Jurkat, Clone E6-1 (cell line): Measurements from ENCODE around the gene MAT2A.
"Not testable (repeated sequence)": the region's sequence is repeated elsewhere in the genome, so short reads cannot be mapped to it uniquely, and the experiment has no call there.

Experiments used
- DNase-seq: peaks from one replicate; pipeline ENCODE4 v3.0.0-alpha.2; 2011; ENCODE audit warnings: low read depth, low spot score
- H3K4me3 ChIP-seq: 2 replicates; pipeline ENCODE4 v1.5.1; 2011; ENCODE audit warnings: mild to moderate bottlenecking, low read length, control low read depth, moderate library complexity

The MAT2A gene

DNA sequence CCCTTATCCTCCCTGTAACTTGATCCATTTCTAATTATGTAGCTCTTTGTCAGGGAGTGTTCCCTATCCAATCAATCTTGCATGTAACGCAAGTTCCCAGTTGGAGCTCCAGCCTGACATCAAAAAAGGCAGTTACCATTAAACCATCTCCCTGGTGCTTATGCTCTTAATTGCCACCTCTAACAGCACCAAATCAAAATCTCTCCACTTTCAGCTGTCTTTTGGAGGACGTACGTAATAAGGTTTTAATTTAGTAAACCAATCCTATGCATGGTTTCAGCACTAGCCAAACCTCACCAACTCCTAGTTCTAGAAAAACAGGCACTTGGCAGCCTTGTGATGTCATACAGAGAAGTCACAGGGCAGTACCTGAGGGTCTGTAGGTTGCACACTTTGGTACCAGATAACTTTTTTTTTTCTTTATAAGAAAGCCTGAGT is 5.3 kb downstream of the MAT2A start:
- not testable (repeated sequence) for DNase-seq, H3K4me3 ChIP-seq

DNA sequence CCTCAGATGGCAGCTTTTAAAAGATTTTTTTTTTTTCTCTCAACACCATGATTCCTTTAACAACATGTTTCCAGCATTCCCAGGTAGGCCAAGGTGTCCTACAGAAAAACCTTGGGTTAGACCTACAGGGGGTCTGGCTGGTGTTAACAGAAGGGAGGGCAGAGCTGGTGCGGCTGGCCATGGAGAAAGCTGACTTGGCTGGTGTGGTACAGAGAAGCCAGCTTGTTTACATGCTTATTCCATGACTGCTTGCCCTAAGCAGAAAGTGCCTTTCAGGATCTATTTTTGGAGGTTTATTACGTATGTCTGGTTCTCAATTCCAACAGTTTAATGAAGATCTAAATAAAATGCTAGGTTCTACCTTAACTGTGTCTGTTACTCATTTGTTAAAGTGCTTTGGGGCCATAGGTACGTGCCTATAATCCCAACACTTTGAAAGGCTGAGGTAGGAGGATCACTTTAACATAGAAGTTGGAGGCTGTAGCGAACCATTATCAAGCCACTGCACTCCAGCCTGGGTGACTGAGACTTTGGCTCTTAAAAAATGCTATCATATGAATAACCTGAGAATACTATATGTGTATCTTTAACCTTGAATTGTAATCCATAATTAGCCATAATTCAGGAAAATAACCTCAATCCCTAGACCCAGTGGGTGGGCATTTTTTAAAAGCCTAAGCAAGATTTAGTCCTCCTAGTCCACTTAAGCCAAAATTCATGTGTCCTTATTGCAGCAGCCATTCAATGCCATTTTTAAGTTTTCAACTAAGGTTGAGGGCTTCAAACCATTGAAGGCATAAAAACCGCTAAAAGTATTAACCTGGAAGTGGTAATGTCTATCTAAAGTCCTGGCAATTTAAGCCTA is 6.2 kb downstream of the MAT2A start:
- DNase-seq: peak; percentile 24
- not testable (repeated sequence) for H3K4me3 ChIP-seq

DNA sequence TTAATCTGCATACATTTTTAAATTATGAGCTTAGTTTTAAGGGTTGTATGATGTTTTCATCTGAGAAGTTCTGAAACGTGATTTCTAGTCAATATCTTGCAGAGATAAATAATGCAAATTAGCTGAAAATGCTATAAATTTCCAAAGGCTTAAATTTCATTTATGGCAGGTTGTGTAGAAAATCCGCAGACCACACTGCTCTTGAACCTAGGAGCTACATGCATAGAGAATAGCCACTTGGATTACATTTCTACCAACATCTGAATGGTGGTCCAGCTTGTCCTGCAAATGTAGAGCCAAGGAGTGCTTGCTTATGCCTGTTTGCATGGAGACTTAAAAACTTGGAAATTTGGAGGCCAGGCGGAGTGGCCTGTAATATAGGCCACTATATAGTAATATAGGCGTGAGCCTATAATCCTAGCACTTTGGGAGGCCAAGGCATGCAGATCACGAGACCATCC is 6.8 kb downstream of the MAT2A start:
- H3K4me3 ChIP-seq: no peak overlapping the region
- peak; percentile 18 for DNase-seq

DNA sequence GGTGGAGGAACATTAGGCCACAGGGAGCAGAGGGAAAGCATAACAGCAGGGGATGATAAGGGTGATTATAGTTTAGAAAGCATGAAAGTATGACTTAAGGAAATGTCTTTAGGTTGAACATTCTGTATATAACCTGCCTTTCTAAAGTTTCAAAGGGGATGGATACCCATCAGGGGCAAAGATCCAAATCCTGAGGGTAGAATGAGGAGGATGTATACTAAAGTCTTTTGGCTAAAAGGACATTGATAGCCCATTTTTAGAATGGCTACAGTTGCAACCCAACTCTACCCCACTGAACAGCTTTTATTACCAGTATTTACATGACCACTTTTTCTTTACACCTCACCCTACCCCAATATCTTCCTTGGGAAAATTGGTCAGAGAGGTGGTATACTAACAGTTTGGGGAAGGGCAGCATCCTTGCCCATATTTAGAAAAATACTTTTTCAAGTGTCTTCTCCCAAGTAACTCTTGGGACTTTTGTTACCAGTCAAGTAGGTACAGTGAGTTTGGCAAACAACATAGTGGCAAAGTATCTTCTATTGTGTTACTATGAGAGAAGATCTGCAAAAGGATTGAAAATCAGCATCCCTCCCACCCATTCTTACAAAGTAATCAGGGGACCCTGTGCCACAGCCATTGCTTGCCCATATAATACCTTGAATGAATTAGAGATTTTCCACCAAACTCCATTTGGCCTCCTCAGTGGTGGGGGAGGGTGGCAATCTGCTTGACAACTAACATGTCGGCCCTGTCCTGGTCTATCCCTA is 8.3 kb downstream of the MAT2A start:
- no peak for DNase-seq
- H3K4me3 ChIP-seq: no peak overlapping the region

DNA sequence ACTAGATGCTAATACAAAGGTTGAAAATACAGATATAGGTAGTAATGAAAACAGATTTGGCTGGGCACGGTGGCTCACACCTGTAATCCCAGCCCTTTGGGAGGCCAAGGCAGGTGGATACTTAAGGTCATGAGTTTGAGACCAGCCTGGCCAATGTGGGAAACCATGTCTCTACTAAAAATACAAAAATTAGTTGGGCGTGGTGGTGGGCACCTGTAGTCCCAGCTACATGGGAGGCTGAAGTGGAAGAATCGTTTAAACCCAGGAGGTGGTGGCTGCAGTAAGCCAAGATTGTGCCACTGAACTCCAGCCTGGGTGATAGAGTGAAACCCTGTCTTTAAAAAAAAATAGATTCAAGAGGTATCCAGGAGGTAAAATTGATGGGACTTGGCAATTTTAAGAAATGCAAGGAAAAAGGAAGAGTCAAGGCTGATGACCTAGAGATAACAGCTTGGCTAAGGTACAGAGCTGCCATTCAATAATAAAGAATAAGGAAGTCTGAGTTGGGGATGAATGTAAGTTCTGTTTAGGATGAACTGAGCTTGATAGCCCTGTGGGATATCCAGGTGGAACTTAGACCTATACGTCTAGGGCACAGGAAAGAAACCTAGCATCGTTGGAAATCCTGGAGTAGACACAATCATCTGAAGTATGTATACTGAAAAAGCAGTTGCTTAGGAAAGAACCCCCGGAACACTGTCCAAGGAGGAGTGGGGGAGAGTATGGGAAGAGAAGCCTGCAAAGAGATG is 9.1 kb downstream of the MAT2A start:
- H3K4me3 ChIP-seq: no peak overlapping the region
- DNase-seq: no peak

DNA sequence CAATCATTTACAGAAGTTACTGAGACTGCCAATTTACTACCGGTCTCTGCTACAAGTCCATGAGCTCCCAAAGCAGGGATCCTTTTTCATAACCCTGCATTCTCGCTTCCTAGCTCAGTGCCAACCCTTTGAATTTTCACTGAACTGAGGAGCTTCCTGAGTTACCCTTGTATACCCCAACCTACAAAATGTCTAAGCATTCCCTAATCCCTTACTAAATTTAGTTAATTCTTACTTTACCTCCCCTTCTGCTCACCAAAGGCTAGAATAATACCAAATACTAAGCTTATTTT is 9.6 kb downstream of the MAT2A start:
- DNase-seq: no peak
- no peak overlapping the region for H3K4me3 ChIP-seq

DNA sequence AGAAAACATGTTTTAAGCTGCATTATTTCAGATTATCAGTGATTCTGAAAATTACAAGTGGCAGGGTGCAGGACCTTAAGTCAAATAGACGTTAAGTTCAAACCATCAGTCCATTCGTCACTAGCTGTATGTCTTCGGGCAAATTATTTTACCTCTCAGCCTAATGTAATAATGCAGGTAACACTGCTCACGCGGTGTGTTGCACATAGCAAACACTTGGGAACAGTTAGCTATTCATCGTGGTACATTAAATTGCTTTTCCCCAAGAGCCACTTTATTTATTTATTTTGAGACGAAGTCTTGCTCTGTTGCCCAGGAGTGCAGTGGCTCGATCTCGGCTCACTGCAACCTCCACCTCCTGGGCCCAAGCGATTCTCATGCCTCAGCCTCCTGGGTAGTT is 10.1 kb downstream of the MAT2A start:
- no peak for DNase-seq
- no peak overlapping the region for H3K4me3 ChIP-seq

DNA sequence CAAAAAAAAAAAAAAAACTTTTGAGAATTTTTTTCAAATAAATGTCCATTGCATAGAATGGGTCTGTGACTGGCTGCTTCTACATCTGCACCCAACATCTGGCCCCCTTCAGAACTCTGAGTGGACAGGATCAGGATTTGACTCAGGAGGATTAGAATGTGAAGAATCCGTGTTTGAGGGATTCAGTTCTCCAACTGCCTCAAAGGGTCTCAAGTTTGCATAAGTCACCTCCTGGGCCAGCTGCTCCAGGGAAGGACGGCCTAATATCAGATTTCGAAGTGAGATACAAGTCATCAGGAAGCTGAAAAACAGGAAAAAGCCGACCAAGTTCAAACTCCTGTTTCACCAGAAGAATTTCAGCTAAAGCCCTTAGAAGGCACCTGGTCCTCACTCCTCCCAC is 10.9 kb downstream of the MAT2A start:
- DNase-seq: no peak

DNA sequence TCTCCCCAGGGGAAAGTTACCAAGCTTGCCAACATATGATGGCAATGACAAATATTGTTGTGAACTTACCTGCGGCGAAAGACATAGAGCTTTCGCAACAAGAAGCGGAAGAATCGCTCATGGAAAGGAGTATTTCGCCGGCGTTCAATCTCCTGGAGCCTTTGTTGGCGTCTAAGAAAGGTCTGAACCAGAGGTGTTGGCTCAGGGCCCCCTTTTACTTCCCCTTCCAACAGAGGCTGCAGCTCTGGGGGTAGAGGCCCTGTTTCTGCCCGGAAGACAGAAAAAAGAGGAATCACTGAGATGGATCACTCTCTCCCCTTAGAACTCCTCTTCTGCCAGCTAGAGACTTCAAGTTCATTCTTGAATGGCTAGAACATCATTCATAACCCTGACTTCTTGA is 11.5 kb downstream of the MAT2A start:
- H3K4me3 ChIP-seq: no peak overlapping the region
- no peak for DNase-seq

More for the DNA sequence above, 10.9 kb downstream of the MAT2A start:
- H3K4me3 ChIP-seq: no peak overlapping the region

DNA sequence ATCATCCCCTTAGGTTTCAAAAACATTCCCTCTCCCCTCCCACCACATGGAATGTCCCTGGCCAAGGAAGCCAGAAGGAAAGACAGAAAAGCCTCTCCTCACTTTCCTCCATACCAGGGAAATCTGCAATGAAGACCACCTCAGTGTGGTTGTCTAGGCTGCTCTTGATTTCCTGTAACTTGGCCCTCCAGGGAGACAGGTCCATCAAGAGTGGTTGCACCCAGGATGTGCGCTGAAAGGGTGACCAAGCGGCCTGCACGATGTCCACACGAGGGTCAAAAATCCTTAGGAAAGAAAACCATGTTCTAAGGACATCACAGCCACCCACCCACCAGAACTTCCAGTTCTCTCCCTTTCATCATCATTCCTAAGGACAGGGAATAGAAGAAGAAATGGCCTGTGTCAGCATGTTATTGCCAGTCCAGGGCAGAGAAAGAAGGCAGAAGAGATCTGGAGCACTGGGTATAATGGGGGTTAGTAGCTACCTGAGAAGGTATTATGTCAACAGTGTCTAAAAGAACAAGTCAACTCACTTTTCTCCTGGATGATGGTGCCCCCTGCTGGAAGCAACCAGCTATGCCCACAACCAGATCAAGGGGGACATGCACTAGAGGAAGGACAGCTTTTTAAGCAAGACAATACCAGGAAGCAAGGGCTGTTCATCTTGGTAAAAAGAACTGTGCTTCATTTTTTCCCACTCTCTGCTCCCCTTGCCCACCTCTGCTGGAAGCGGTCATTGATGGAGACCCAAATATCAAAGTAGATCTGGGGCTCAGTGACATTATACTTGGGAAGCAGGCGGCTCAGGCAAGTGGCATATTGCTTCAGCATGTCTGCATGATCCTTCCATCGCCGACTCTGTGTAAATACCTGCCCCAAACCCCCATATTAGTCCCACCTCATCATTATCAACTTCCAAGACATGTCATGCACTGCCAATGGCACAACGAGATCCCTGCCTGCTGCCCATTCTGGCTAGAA is 13.0 kb downstream of the MAT2A start:
- DNase-seq: peak; percentile 85
- no peak overlapping the region for H3K4me3 ChIP-seq

DNA sequence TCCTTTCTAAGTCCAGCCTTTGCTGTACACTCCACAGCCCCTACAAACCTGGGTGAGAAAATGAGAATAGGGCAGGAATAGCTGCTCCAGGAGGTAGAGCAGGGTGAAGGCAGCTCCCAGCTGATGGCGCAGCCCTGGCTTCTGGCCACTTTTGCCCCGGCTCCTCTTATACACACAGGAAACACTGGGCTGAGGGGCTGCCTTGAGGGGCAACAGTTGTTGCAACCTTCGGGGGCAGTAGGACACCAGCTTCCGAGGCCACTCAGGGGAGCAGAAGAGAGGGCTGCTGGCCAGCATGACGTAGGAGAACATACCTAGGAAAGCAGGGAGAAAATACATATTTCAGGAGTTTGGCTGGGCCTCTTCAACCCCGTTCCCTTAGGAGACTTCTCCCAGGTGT is 14.2 kb downstream of the MAT2A start:
- no peak for DNase-seq

DNA sequence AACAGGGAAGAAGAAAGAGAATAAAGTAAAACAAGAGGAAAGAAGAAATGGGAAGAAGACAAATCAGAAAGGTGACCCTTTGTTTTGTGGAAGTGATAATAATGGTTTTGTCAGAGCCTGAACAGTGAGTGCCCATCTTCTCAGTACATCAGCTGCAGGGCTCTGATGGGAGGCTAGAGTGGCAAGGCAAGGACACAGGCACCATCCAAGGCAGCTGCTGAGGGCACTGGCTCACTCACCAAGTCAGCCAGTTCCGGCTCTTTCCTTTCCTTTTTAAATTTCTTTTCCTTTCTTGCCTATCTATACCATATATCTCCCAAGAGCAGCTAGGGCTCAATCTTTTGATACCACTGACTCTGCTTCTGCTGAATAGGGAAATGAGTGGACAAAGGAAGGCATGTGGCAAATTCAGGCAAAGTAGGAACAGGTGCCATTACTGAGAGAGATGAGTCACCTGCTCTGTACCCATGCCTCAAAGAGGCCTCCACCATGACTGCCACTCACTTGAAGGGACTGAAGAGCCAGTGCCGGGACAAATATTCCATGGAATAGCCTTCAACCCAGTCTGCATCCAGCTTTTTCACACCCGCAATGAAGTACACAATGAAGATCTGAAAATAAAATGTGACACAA is 16.1 kb downstream of the MAT2A start:
- DNase-seq: no peak
- no peak overlapping the region for H3K4me3 ChIP-seq

More for the DNA sequence above, 14.2 kb downstream of the MAT2A start:
- no peak overlapping the region for H3K4me3 ChIP-seq

DNA sequence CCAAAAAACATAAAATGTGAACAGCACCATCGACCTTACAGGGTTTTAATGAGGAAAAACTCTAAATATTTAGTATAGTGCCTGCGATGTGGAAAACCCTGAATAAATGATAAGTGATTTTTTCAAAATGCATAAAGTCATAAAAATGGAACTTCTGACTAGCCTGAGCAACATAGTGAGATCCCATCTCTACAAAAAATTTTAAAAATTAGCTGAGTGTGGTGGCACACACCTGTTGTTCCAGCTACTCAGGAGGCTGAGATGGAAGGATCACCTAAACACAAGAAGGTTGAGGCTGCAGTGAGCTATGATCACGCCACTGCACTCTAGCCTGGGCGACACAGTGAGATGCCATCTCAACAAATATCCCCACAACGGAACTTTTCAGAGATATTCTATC is 18.2 kb downstream of the MAT2A start:
- DNase-seq: no peak
- no peak overlapping the region for H3K4me3 ChIP-seq

DNA sequence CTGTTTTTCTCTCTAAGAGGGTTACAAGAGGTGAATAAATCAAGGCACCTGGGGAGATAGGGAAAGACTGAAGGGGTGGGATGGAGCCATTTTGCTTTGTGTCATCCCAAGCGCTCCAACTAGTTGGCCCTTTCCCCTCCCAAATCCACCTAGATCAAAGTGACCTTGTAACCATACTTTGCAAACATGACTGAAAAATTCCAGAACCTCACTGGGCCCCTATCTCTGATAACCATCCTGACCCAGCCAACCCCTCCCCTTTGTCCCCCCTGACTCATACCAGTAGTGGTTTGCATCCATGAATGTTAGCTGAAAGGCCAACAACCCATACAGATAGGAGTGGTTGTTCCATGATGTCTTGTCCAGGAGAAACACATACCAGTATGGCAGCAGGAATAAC is 19.2 kb downstream of the MAT2A start:
- DNase-seq: no peak
- no peak overlapping the region for H3K4me3 ChIP-seq

DNA sequence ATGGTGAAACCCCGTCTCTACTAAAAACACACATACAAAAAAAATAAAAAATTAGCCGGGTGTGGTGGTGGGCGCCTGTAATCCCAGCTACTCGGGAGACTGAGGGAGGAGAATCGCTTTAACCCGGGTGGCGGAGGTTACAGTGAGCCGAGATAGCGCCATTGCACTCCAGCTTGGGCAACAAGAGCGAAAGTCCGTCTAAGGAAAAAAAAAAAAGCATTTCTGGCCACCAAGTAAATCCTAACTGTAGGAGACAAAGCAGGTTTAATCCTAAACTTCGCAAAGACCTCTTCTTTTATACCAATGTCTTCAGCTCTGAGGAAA is 21.4 kb downstream of the MAT2A start:
- not testable (repeated sequence) for DNase-seq
- peak overlapping the region; percentile 66 for H3K4me3 ChIP-seq

DNA sequence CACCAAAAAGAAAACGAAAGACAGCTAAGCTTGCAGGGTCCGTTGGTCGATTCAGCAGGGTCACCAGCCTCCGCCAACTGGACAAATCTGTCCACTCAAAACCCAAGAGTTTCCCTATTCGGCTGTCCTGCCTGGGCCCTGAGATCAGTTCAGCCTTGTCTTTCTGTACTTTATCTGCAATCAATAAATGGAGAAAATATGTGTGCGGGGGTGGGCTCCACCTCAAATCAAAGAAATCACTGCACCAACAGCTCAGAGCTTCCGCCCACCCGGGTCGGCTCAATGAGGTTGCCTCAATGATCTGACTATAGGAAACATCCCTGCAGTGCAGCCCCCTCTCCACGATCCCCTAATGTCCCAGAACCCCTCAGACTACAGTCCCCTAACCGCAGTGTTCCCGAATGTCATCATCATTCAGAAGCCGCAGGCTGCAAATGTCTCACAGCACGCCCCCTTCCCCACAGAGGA is 21.9 kb downstream of the MAT2A start:
- peak overlapping the region; percentile 66 for H3K4me3 ChIP-seq
- DNase-seq: no peak

DNA sequence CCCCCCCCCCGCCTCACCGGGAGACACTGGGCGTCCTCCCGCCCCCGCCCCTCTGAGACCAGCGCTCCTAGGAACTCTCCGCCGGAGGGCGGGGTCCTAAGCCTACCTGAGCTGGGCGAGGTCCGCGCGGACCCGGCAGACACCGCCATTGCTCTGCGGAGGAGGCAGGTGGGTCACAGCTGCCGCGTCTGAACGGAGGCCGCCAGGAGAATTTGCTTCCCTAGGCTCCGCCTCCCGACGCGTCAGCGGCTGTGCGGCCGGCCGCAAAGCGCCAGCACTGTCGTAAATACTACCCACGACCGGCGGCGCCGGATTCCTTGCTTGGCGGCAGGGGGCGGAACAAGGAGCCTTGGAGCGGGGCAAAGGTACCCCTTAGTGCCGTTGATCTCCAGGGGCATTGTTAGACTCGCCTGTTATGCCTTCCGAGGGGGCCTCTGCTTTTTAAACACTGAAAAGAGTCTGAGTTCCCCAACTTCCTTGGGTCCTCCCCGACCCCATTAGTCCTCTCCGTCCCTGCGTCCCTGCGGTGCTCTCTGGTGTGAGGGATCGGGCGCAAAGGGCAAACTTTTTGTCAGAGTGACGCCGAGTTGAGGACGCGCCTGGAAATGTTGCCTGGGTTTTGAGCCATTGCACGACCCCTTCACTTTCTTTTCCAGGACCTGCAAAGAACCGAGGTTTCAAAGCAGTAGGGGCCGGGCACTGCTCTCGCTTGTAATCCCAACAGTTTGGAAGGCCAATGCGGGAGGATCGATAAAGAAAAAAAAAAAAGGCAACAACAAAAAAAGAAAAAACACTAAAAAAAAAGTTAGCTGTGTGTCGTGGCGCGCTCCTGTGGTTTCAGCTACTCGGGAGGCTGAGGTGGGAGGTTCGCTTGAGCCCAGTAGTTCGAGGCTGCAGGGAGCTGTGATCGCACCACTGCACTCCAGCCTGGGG is 22.6 kb downstream of the MAT2A start, which contains the start of gene GGCX:
TSS of gene GGCX (minus strand) at position 214 of the 933 bp plus-strand sequence. CDS start at position 149, 65 bp downstream.
- DNase-seq: peak; percentile 93
- H3K4me3 ChIP-seq: peak within 1 kb of the TSS; percentile 66
